GM18507 (cell line): Measurements from ENCODE around the gene OR13C2.
"Not testable (repeated sequence)": the region's sequence is repeated elsewhere in the genome, so short reads cannot be mapped to it uniquely, and the experiment has no call there.

Source experiments
- DNase-seq: peaks from one replicate; pipeline ENCODE4 v3.0.0; 2011; ENCODE audit warnings: low read depth; ENCODE audit not compliant: insufficient read length; ENCODE audit errors: extremely low spot score
- FAIRE-seq: peaks from 2 replicates; lab custom pipeline; 2011; peaks lifted over from hg19 to GRCh38; lab: Jason Lieb, UNC

The OR13C2 gene, protein sequence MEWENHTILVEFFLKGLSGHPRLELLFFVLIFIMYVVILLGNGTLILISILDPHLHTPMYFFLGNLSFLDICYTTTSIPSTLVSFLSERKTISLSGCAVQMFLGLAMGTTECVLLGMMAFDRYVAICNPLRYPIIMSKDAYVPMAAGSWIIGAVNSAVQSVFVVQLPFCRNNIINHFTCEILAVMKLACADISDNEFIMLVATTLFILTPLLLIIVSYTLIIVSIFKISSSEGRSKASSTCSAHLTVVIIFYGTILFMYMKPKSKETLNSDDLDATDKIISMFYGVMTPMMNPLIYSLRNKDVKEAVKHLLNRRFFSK

DNA sequence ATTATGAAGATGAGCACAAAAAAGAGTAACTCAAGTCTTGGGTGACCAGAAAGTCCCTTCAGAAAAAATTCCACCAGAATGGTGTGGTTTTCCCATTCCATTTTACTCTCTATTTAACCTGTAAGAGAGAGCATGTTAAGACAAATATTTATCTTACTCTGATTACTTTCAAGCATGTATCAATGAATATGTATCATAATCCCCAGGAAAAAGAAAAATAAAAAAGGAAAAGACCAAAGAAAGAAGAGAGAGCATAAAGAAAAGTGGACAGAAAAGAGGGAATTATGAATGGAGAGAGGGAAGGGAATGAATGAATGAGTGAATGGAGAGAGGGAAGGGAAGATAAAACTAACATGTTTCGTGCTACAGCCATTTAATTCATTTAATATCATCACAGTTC, at the start of gene OR13C2:
TSS of gene OR13C2 (minus strand) at position 101 of the 400 bp plus-strand sequence. CDS start at position 101, 0 bp downstream.
- not testable (repeated sequence) for DNase-seq
- FAIRE-seq, result peak; percentile 38

DNA sequence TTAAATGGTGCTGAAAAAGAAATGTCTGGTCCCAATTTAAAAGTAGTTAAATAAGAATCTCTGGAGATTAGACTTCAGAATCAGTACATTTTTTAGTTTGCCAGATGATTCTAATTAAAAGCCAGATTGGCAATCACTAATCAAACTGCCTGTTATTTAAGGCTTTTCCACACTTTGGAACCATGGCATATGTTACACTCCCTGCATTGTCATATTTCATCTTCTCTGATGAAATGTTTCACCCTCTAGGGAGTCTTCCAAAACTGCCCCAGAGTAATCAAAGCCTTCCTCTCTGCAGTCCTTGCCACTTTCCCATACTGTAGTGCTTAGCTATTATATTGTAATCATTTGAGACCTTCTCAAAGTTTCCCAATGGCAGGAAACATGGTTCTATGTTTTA, 30.0 kb upstream of the OR13C2 start:
- no peak for DNase-seq

DNA sequence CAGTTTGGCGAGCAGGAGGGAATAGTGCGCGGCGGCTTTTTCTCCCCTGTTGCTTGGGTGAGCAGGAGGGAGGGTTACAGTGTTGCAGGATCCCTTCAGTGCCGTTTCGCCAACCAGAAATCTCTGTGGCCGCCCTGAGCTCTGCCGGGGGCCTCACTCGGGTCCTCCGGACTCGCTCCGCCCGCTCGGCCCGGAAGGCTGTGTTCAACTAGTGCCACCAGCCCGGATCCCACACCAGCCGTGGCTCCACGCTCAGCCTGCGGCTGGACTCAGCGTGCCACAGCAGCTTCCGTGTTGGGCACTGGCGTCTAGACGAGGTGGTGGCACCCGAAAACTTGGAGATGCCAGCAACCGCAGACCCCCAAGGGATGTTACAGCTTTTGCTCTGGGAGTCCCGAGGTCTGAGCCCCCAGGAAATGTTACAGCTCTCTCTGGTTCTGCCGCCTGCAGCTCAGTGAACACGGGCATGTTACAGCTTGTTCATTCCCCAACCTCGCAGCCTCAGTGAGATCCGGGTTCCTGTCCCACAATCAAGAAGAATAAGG, 28.6 kb upstream of the OR13C2 start:
- DNase-seq (no peak), FAIRE-seq (no peak)

More for the DNA sequence above, 30.0 kb upstream of the OR13C2 start:
- FAIRE-seq, result no peak

DNA sequence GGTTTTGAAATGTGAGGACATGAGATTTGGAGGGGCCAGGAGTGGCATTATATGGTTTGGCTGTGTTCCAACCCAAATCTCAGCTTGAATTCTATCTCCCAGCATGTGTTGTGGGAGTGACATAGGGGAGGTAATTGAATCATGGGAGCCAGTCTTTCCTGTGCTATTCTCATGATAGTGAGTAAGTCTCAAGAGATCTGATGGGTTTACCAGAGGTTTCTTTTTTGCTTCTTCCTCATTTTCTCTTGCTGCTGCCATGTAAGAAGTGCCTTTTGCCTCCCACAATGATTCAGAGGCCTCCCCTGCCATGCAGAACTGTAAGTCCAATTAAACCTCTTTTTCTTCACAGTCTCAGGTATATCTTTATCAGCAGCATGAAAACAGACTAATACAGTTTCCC, 20.5 kb upstream of the OR13C2 start:
- not testable (repeated sequence) for FAIRE-seq, DNase-seq

DNA sequence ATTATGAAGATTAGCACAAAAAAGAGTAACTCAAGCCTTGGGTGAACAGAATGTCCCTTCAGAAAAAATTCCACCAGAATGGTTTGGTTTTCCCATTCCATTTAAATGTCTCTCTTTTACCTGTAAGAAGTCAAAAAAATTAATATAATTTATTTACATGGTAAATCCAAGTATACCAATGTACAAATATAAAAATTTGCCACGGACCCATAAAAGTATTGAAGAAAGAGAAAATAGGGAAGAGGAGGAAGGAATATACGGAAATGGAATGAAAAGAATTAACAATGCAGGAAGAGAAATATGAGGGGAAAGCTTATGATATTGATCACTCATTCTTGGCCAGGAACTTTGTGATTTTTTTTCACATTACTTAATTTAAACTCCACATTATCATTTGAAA, 12.7 kb upstream of the OR13C2 start, which contains the start of gene OR13C9:
TSS of gene OR13C9 (minus strand) at position 101 of the 400 bp plus-strand sequence. CDS start at position 101, 0 bp downstream.
- no peak for DNase-seq
- no peak for FAIRE-seq

DNA sequence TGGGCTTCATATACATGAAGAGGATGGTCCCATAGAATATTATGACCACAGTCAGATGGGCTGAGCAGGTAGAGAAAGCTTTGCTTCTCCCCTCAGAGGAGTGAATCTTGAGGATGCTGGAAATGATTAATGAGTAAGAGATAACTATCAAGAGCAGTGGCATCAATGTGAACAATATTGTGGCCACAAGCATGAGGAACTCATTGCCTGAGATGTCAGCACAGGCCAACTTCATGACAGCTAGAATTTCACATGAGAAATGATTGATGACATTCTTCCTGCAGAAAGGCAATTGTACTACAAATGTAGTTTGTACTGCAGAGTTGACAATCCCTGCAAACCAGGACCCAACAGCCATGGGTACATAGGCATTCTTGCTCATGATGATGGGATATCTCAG, 12.0 kb upstream of the OR13C2 start:
- DNase-seq (no peak), FAIRE-seq (no peak)

DNA sequence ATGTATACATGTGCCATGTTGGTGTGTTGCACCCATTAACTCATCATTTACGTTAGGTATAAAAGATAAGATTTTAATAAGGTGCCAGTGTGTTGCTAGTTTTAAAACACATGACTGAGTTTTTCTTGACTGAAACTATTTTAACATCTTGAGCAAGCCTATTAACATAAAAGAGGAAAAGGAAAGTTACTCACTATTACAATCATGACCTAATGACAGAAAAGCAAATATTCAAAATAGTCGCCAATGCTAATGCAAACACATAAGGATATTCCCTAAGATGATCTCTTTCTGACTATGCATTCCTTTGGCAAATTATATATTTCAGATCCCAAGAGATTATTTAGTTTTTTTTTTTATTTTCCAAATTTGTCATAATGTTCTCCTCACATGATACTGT, 5.8 kb upstream of the OR13C2 start:
- no peak for DNase-seq
- no peak for FAIRE-seq

DNA sequence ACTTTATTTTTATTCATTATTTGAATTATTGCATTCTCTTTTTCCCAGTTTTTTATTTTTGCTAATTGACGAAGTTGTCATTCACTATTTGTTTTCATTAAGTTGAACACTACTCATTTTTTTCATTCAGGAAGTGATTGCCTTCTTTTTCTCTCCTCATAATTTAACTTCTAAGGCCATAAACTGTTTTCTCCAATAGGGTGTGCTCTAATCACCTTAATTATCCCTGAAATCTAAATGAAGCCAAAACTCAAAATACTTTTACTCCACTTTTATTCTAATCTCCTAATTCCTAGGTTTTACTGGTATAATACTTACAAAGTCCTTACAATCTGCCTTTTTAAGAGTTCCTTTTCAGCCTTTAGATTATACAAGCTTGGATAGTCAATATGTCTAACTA, 2.9 kb upstream of the OR13C2 start:
- DNase-seq (no peak), FAIRE-seq (no peak)

DNA sequence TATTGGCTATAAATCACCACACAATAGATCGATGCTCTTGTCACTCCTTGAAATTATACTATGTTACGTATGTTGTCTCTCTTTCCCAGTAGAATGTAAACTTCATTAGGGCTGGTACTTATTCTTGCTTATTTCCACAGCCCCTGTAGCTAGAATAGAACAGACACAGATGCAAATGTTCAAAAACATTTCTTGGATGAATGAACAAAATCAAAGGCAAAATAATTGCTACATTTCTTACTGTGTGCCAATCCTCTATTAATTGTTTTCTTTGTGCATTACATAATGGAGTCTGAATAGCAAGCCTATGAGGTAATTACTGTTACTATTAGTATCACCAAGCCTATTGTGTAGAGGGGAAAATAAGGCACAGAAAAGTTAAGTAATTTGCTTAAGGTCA, 725 bp upstream of the OR13C2 start:
- FAIRE-seq (no peak), DNase-seq (no peak)

DNA sequence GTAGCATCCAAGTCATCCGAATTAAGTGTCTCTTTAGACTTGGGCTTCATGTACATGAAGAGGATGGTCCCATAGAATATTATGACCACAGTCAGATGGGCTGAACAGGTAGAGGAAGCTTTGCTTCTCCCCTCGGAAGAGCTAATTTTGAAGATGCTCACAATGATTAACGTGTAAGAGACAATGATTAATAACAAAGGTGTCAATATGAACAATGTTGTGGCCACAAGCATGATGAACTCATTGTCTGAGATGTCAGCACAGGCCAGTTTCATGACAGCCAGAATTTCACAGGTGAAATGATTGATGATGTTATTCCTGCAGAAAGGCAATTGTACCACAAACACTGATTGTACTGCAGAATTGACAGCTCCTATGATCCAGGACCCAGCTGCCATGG, 626 bp downstream of the OR13C2 start:
- no peak for DNase-seq
- FAIRE-seq, result peak; percentile 73

DNA sequence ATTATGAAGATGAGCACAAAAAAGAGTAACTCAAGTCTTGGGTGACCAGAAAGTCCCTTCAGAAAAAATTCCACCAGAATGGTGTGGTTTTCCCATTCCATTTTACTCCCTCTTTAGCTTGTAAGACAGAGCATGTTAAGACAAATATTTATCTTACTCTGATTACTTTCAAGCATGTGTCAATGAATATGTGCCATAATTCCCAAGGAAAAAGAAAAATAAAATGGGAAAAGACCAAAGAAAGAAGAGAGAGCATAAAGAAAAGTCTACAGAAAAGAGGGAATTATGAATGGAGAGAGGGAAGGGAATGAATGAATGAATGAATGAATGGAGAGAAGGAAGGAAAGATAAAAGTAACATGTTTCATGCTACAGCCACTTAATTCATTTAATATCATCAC, 6.1 kb downstream of the OR13C2 start, which contains the start of gene OR13C5:
TSS of gene OR13C5 (minus strand) at position 101 of the 400 bp plus-strand sequence. CDS start at position 101, 0 bp downstream.
- not testable (repeated sequence) for DNase-seq, FAIRE-seq

DNA sequence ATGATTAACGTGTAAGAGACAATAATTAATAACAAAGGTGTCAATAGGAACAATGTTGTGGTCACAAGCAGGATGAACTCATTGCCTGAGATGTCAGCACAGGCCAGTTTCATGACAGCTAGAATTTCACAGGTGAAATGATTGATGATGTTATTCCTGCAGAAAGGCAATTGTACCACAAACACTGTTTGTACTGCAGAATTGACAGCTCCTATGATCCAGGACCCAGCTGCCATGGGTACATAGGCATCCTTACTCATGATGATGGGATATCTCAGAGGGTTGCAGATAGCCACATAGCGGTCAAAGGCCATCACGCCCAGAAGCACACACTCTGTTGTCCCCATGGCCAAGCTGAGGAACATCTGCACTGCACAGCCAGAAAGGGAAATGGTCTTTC, 6.7 kb downstream of the OR13C2 start:
- FAIRE-seq, DNase-seq: not testable (repeated sequence)

DNA sequence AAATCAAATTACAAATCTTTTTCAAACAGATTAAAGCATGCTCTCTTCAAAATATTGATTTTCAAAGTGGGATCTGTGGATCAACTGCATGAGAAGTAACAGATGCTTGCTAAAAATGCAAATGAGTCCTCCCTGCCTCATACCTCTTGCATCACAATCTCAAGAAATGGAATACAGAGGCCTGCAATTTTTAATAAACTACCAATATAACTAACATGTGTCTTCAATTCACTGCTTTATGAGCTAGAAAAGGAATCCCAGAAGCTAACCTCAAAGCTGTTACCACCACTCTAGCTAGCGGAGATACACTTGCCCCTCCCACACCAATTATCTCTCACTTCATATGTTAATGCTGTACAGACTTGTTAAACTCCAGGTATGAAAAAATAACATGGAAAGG, 15.8 kb downstream of the OR13C2 start:
- no peak for FAIRE-seq
- DNase-seq, result no peak

DNA sequence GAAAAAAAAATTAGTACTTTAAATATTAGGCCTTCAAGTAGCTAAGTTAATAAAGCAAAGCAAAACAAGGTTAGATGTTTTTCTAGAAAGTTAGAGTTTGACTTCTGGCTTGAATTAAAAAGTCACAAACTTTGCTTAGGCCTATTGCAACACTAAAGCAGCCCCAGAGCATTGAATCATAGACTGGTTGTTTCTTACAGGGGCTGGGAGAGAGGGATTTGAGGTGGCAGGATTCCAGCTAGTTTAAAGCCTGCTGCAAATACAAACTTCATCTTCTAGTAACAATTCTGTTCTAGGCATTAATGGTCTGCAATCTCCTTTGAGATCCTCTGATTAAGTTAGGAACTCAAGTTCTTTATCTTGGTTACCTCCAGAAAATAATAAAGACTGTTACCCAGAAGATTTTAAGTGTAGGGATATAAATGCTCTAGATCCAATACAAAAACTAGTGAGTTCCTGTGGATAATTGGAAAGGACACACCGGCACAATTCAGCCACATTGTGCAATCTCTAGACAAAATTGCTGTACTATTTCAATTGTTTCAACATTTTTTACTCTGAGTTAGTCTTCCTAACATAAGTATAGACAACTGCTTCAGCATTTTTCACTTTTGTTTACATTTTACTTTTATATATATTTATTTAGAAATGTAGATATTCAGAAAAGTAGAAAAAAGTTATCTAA, 18.8 kb downstream of the OR13C2 start:
- DNase-seq, result no peak
- no peak for FAIRE-seq

DNA sequence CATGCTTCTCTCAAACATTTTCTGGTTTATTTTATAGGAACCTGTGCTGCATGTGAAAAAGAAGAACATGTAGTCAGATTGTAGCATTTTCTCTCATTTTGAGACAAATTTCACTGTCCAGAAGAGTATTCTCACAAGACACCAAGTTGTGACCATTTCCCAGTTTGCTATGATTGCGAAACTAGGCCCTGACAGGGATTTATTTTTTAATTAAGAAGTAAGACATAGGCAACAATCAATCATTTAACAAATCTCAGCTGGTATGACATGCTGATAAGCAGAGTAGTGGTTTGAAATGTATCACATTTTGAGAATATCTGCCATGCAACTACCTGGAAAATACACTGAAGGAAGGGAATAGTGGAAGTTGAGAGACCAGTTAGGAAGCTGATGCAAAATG, 24.9 kb downstream of the OR13C2 start:
- DNase-seq (no peak), FAIRE-seq (no peak)

DNA sequence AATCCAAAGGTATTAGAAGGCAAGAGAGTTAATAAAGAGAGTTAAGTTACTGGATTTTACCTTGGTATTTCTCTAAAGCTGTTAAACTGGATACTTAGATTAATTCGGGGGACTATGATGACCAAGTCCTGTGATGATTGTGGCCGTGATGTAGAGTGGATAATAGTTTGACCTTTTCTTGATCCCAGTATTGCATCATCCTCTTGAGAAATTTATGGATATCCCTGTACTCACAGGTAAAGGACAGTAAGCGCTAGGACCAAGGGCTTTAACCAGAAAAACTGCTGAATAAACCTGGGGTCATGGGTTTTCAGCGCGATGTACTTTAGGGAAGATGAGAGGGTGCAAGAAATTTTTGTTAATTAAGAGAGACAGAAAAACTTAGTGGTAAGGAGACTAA, 28.2 kb downstream of the OR13C2 start:
- no peak for DNase-seq
- FAIRE-seq, result no peak

DNA sequence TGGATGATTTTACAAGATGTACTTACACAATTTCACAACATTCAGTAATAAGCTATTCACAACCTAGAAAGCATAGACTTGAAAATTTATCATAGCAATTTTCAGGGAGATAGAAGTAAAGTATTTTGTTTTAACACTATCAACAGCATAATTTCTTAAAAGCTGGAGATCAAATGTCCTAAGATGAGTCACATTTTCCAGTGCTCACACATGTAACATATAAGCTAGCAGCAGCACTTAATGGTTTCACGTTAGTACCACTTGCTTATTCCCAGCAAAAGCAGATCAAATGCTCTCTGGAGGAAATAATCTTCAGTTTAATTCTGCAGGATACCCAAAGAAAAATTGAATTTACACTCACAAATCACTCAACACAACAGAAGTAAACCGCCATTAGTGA, 30.0 kb downstream of the OR13C2 start:
- FAIRE-seq (no peak), DNase-seq (no peak)

DNA sequence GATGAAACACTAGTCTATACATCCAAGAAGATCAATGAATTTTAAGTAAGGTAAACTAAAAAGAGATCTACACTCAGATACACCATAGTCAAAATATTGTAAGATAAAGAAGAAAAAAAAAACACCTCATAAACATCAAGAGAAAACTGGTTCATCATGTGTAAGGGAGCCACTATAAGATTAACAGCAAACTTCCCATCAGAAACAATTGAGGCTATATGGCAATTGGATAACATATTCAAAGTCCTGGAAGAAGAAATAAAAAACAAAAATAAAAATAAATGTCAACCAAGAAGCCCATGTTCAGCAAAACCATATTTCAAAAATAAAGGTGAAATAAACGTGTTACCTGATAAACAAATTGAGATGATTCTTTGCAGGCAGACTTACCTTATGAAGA, 32.8 kb downstream of the OR13C2 start:
- no peak for FAIRE-seq

DNA sequence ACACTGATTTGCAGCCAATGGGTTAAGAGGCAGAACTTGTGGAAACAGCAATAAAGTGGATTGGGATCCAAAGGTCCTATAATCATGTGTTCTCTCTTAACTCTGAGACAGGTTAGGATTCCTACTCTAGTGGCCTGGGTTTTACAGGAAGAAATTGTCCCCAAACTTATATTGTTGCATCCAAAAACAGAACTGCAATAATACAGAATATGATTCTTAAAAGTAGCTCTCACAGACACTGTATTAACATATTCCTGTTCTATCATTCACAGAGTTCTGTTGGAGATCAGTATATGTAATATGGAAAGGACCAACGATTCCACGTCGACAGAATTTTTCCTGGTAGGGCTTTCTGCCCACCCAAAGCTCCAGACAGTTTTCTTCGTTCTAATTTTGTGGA, 36.6 kb downstream of the OR13C2 start, which contains the start of gene OR13C8:
TSS of gene OR13C8 (plus strand) at position 301 of the 400 bp plus-strand sequence. CDS start at position 301, 0 bp downstream.
- DNase-seq (no peak), FAIRE-seq (no peak)

More for the DNA sequence above, 32.8 kb downstream of the OR13C2 start:
- no peak for DNase-seq

DNA sequence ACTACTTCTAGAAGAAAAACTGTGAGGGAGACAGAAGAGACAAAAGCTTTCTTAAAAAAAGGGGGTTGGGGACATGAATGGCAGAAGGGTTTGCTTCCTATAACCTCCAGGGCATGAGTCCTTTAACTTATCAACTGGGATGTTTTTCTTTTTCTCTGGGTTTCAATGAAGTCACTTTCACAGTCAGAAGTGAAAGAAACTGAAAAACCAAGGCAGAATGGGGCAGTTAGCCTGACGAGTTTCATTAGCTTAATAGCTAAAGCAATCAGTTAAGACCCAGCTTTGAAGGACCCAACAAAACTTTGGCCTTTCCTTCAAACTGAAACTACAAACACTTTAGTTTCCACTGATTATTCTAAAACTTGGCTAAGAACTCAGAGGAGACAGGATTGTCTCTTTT, 41.1 kb downstream of the OR13C2 start:
- FAIRE-seq, result no peak
- no peak for DNase-seq
